ENCODE data around the gene WFIKKN2. TPM values are rescaled to one million over a fixed set of nuclear protein-coding genes. Genes with fewer than 3 reads are reported as not detected.

The WFIKKN2 gene
- total RNA-seq, 2 donors from 2014 or later: 0.14 TPM; not detected in 1

- DNase-seq (ENCODE audit: low spot score) (peak; percentile 80), ATAC-seq (ENCODE audit: insufficient number of reproducible peaks, low FRiP score, low read depth) (peak; percentile 71)
- Histone ChIP-seq H3K4me1 (ENCODE audit: control insufficient read depth in 1 of 2, low read depth in 2 of 2) (peaks cover 17 to 50% of the 10 kb centered on the region in 2 donors), H3K36me3 (no peaks in the 10 kb centered on the region), H3K9me3 (no peaks in the 10 kb centered on the region), H3K27ac (peak overlapping the region; percentile 99), H3K27me3 (replicated peaks; ENCODE audit: insufficient read depth) (no peaks in the 10 kb centered on the region), H3K4me3 (peak overlapping the region; percentile 88)
- TF ChIP-seq CTCF (IDR thresholded peaks at IDR 0.05): no peak
Measured at GRCh38 chr17:50867363-50868139, 32.2 kb downstream of the WFIKKN2 start.

GRCh38 chr17:50868140-50868438 lies 32.7 kb downstream of the WFIKKN2 start:
- H3K36me3 ChIP-seq: no peaks in the 10 kb centered on the region
- peaks cover 17 to 50% of the 10 kb centered on the region in 2 donors for H3K4me1 ChIP-seq (ENCODE audit: control insufficient read depth in 1 of 2, low read depth in 2 of 2)
- no peak for ATAC-seq (ENCODE audit: insufficient number of reproducible peaks, low FRiP score, low read depth)
- TF ChIP-seq CTCF (IDR thresholded peaks at IDR 0.05): no peak
- no peaks in the 10 kb centered on the region for H3K9me3 ChIP-seq
- no peak for DNase-seq (ENCODE audit: low spot score)
- H3K27me3 ChIP-seq (replicated peaks; ENCODE audit: insufficient read depth): no peaks in the 10 kb centered on the region
- H3K27ac ChIP-seq: peak overlapping the region; percentile 99
- peak overlapping the region; percentile 88 for H3K4me3 ChIP-seq

GRCh38 chr17:50868602-50869001 lies 33.2 kb downstream of the WFIKKN2 start:
- no peak for DNase-seq (ENCODE audit: low spot score)
- peak overlapping the region; percentile 99 for H3K27ac ChIP-seq

GRCh38 chr17:50871364-50871763 lies 36.0 kb downstream of the WFIKKN2 start:
- Histone ChIP-seq H3K27ac (no peak overlapping the region), H3K9me3 (no peaks in the 10 kb centered on the region), H3K4me3 (no peak overlapping the region), H3K36me3 (no peaks in the 10 kb centered on the region), H3K27me3 (replicated peaks; ENCODE audit: insufficient read depth) (no peaks in the 10 kb centered on the region), H3K4me1 (ENCODE audit: control insufficient read depth in 1 of 2, low read depth in 2 of 2) (peaks cover 17 to 43% of the 10 kb centered on the region in 2 donors)
- DNase-seq (ENCODE audit: low spot score) (no peak), ATAC-seq (ENCODE audit: insufficient number of reproducible peaks, low FRiP score, low read depth) (no peak)
- TF ChIP-seq CTCF (IDR thresholded peaks at IDR 0.05): no peak

More at GRCh38 chr17:50868602-50869001, 33.2 kb downstream of the WFIKKN2 start:
- no peak for TF ChIP-seq CTCF (IDR thresholded peaks at IDR 0.05)
- Histone ChIP-seq H3K36me3 (no peaks in the 10 kb centered on the region), H3K4me1 (ENCODE audit: control insufficient read depth in 1 of 2, low read depth in 2 of 2) (peaks cover 17 to 49% of the 10 kb centered on the region in 2 donors), H3K27me3 (replicated peaks; ENCODE audit: insufficient read depth) (no peaks in the 10 kb centered on the region), H3K9me3 (no peaks in the 10 kb centered on the region), H3K4me3 (peak overlapping the region; percentile 88)
- ATAC-seq (ENCODE audit: insufficient number of reproducible peaks, low FRiP score, low read depth): no peak

- H3K27ac ChIP-seq: no peak overlapping the region
- no peak overlapping the region for H3K4me3 ChIP-seq
- no peaks in the 10 kb centered on the region for H3K9me3 ChIP-seq
- TF ChIP-seq CTCF (IDR thresholded peaks at IDR 0.05): no peak
- H3K27me3 ChIP-seq (replicated peaks; ENCODE audit: insufficient read depth): no peaks in the 10 kb centered on the region
- H3K4me1 ChIP-seq (ENCODE audit: control insufficient read depth in 1 of 2, low read depth in 2 of 2): peaks cover 17 to 43% of the 10 kb centered on the region in 2 donors
- no peaks in the 10 kb centered on the region for H3K36me3 ChIP-seq
- no peak for ATAC-seq (ENCODE audit: insufficient number of reproducible peaks, low FRiP score, low read depth)
- DNase-seq (ENCODE audit: low spot score): no peak
Measured at GRCh38 chr17:50871898-50872297, 36.5 kb downstream of the WFIKKN2 start.

Measured in thoracic aorta (tissue), 2 donors.